ENCODE results near the gene OSBPL10. TPM values are rescaled to one million over a fixed set of nuclear protein-coding genes. Genes with fewer than 3 reads are reported as not detected.

The OSBPL10 gene
- total and polyA plus RNA-seq, 2 of the 8 experiments (the other 6 are each of a cell fraction or from before 2014, with no cell fraction given) = 26.2 to 86.7 TPM

GRCh38 chr3:31747785-31748184 is 233.3 kb downstream of the OSBPL10 start:
- no peak overlapping the region for H3K4me3 ChIP-seq (ENCODE audit: extremely low read depth in 1 of 4, insufficient read depth in 2 of 4, low read depth in 3 of 4, low read length in 4 of 4)
- H3K79me1 ChIP-seq (ENCODE audit: low read depth, low read length) = no peaks in the 10 kb centered on the region
- H3K9me3 ChIP-seq (ENCODE audit: insufficient read depth in 2 of 2, low read depth in 1 of 2, low read length in 1 of 2) = no peaks in the 10 kb centered on the region
- POLR2A ChIA-PET (ENCODE audit: partially characterized antibody) = no interaction called here
- H3K4me2 ChIP-seq (ENCODE audit: insufficient read depth in 1 of 2, low read depth in 2 of 2, low read length in 2 of 2) = no peak overlapping the region
- H3K27ac ChIP-seq (ENCODE audit: low read depth, low read length) = no peak overlapping the region
- H3K18ac ChIP-seq (ENCODE audit: extremely low read depth, low read length) = no peak overlapping the region
- H3K9ac ChIP-seq (replicated peaks in 1 of 4; ENCODE audit: extremely low read depth in 1 of 4, low read depth in 3 of 4, low read length in 3 of 4) = no peak overlapping the region
- H3K4me1 ChIP-seq (replicated peaks in 1 of 4; ENCODE audit: control insufficient read depth in 3 of 4, insufficient read depth in 4 of 4, low read length in 3 of 4) = peaks cover 0 to 2% (median under 1%) of the 10 kb centered on the region in 4 experiments; a peak in 2 of 7 replicates
- no peak for DNase-seq (ENCODE audit: low read depth in 1 of 2, low spot score in 2 of 2)
- H3K23me2 ChIP-seq (ENCODE audit: low read depth, low read length) = no peaks in the 10 kb centered on the region
- H3K4ac ChIP-seq (replicated peaks; ENCODE audit: insufficient read length, low read depth, low read length) = no peak overlapping the region
- no peak overlapping the region for H2BK120ac ChIP-seq (replicated peaks; ENCODE audit: low read depth, low read length)
- H2BK12ac ChIP-seq (ENCODE audit: low read depth, low read length) = no peak overlapping the region
- H4K20me1 ChIP-seq (replicated peaks in 1 of 2; ENCODE audit: control insufficient read depth in 1 of 2, insufficient read depth in 2 of 2, low read length in 2 of 2) = peaks cover 0 to 2% of the 10 kb centered on the region in 2 experiments
- no peak overlapping the region for H2BK15ac ChIP-seq (ENCODE audit: low read length)
- H3K79me2 ChIP-seq (ENCODE audit: control insufficient read depth in 1 of 2, insufficient read depth in 2 of 2, low read length in 2 of 2) = peaks cover 0 to 13% of the 10 kb centered on the region in 2 experiments; a peak in 1 of 4 replicates
- H2AFZ ChIP-seq (ENCODE audit: low read length) = no peak overlapping the region
- H3K23ac ChIP-seq (ENCODE audit: insufficient read length) = no peak overlapping the region
- no peak overlapping the region for H2AK5ac ChIP-seq (ENCODE audit: low read depth, low read length)
- no peak for FAIRE-seq
- H4K5ac ChIP-seq (ENCODE audit: insufficient read length, low read depth, low read length) = no peak overlapping the region
- no peak overlapping the region for H4K8ac ChIP-seq (ENCODE audit: extremely low read depth, insufficient read depth, low read length)
- no peak overlapping the region for H4K91ac ChIP-seq (replicated peaks; ENCODE audit: insufficient read length, low read length)
- peaks cover 0 to 3% (median 0%) of the 10 kb centered on the region in 4 experiments; a peak in 1 of 8 replicates for H3K36me3 ChIP-seq (ENCODE audit: control insufficient read depth in 2 of 4, insufficient read depth in 4 of 4, low read length in 3 of 4)
- TF ChIP-seq YY1 (IDR thresholded peaks at IDR 0.05; ENCODE audit: low read depth, low read length) (no peak), RAD21 (IDR thresholded peaks at IDR 0.05 in 1 of 2, conservative IDR thresholded peaks at IDR 0.05 in 1 of 2; ENCODE audit: low read depth in 2 of 2, low read length in 2 of 2) (0 out of 4 replicates have a peak, but pooled peaks of 1 of the 2 experiments have one; percentile 9)
- 97 to 100% methylated on average over 1 to 9 of the region's 9 CpGs for WGBS, 2 experiments (ENCODE audit: extremely low coverage in 1 of 2, insufficient coverage in 1 of 2, insufficient read length in 1 of 2, insufficient replicate concordance in 2 of 2, low coverage in 1 of 2, low lambda C conversion rate in 2 of 2, missing lambda C conversion rate in 1 of 2)
- CTCF ChIA-PET (ENCODE audit: partially characterized antibody) = interaction anchor here (1.2 kb wide), 1 partner anchor 14 kb away, joined by 3 read pairs; no protein-coding TSS in a partner anchor
- H3K56ac ChIP-seq (replicated peaks; ENCODE audit: insufficient read length, low read depth, low read length) = no peak overlapping the region
- H2BK5ac ChIP-seq (ENCODE audit: low read depth, low read length) = no peak overlapping the region
- H3K14ac ChIP-seq (ENCODE audit: insufficient read length) = no peak overlapping the region
- H3K27me3 ChIP-seq (replicated peaks in 1 of 4; ENCODE audit: control insufficient read depth in 3 of 4, extremely low read depth in 1 of 4, insufficient read depth in 3 of 4, low read length in 3 of 4) = no peaks in the 10 kb centered on the region
- no peak overlapping the region for H2BK20ac ChIP-seq (ENCODE audit: low read length)
